ENCODE data around the gene RUNX1. TPM values are rescaled to one million over a fixed set of nuclear protein-coding genes. Genes with fewer than 3 reads are reported as not detected.

The RUNX1 gene
- total and polyA plus RNA-seq, 7 donors: 8.7 to 230 (median 30.1) TPM

DNA sequence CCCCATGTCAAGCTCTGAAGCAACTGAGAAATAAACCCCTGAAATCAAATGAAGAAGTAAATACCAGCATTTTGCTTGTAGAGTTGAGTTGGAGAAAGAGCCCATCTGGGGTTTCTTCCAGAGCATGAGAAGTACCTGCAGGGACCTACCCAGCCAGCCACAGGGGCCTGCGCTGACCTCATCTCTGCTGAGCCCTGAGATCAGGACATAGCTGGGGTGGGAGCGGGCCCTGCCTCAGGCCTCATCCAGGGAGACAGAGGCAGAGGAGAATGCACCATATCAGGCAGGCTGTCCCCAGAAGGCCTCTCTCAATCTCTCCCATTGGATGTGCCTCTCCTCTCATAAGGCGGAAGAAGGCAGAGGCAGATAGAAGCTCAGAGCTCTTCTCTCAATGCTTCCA lies 27.6 kb downstream of the RUNX1 start:
- H3K27ac ChIP-seq: no peak overlapping the region
- no peak overlapping the region for H3K4me3 ChIP-seq
- 94 to 98% (median 97%) methylated on average over 3 of the region's 3 CpGs for WGBS, 3 donors
- H3K27me3 ChIP-seq (ENCODE audit: insufficient read depth in 3 of 3, low read length in 2 of 3): no peaks in the 10 kb centered on the region
- H3K4me1 ChIP-seq: peaks cover 3% of the 10 kb centered on the region
- H3K36me3 ChIP-seq (ENCODE audit: insufficient read depth in 1 of 2, low read depth in 1 of 2): peaks cover 0 to 58% of the 10 kb centered on the region in 2 donors
- ATAC-seq (no peak), DNase-seq (no peak)
- TF ChIP-seq, protein P1, sequence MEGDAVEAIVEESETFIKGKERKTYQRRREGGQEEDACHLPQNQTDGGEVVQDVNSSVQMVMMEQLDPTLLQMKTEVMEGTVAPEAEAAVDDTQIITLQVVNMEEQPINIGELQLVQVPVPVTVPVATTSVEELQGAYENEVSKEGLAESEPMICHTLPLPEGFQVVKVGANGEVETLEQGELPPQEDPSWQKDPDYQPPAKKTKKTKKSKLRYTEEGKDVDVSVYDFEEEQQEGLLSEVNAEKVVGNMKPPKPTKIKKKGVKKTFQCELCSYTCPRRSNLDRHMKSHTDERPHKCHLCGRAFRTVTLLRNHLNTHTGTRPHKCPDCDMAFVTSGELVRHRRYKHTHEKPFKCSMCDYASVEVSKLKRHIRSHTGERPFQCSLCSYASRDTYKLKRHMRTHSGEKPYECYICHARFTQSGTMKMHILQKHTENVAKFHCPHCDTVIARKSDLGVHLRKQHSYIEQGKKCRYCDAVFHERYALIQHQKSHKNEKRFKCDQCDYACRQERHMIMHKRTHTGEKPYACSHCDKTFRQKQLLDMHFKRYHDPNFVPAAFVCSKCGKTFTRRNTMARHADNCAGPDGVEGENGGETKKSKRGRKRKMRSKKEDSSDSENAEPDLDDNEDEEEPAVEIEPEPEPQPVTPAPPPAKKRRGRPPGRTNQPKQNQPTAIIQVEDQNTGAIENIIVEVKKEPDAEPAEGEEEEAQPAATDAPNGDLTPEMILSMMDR (IDR thresholded peaks at IDR 0.05): no peak
- H3K9me3 ChIP-seq: no peaks in the 10 kb centered on the region
- intact Hi-C loops (cut with DNase I): loop anchor here in 1 of 2 donors (10.0 kb wide), 1 partner anchor 277 kb away; no protein-coding TSS in a partner anchor

GRCh38 chr21:35020902-35021301 lies 28.2 kb downstream of the RUNX1 start:
- 84 to 91% (median 89%) methylated on average over 1 of the region's 1 CpG for WGBS, 3 donors
- H3K4me3 ChIP-seq: no peak overlapping the region
- no peaks in the 10 kb centered on the region for H3K9me3 ChIP-seq
- DNase-seq (no peak), ATAC-seq (peak in 2 of 4 donors; percentile 45 to 54)
- H3K36me3 ChIP-seq (ENCODE audit: insufficient read depth in 1 of 2, low read depth in 1 of 2): peaks cover 0 to 53% of the 10 kb centered on the region in 2 donors
- TF ChIP-seq, protein P1 (IDR thresholded peaks at IDR 0.05): no peak
- no peak overlapping the region for H3K27ac ChIP-seq
- H3K4me1 ChIP-seq: no peaks in the 10 kb centered on the region
- no peaks in the 10 kb centered on the region for H3K27me3 ChIP-seq (ENCODE audit: insufficient read depth in 3 of 3, low read length in 2 of 3)
- intact Hi-C loops (cut with DNase I): loop anchor here in 1 of 2 donors (10.0 kb wide), 1 partner anchor 276 kb away; no protein-coding TSS in a partner anchor

DNA sequence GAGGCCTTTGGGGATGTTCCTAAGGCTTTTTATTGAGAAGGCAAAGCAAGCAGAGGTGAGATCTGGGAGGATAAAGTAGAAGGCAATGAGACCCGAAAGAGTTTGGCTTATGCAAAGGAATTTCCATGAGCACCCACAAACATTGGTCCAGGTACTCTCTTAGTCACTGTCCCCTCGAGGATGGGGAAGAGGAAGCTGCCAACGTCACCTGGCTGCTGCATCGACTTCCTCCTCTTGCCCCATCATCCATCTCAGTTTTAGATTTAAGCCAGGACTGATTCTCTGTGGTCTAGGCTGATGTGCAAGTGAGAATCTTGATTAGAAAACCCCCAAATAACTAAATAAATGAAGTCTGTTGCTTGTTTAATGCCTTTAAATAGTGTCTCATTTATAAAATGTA lies 28.7 kb downstream of the RUNX1 start:
- Histone ChIP-seq H3K9me3 (no peaks in the 10 kb centered on the region), H3K4me3 (no peak overlapping the region), H3K4me1 (no peaks in the 10 kb centered on the region), H3K27ac (no peak overlapping the region), H3K27me3 (ENCODE audit: insufficient read depth in 3 of 3, low read length in 2 of 3) (no peaks in the 10 kb centered on the region), H3K36me3 (ENCODE audit: insufficient read depth in 1 of 2, low read depth in 1 of 2) (peaks cover 0 to 49% of the 10 kb centered on the region in 2 donors)
- 69 to 82% (median 71%) methylated on average over 4 of the region's 4 CpGs for WGBS, 3 donors
- intact Hi-C loops (cut with DNase I): loop anchor here in 1 of 2 donors (10.0 kb wide), 1 partner anchor 276 kb away; no protein-coding TSS in a partner anchor
- DNase-seq: no peak
- ATAC-seq: no peak
- TF ChIP-seq, protein P1 (IDR thresholded peaks at IDR 0.05): no peak

DNA sequence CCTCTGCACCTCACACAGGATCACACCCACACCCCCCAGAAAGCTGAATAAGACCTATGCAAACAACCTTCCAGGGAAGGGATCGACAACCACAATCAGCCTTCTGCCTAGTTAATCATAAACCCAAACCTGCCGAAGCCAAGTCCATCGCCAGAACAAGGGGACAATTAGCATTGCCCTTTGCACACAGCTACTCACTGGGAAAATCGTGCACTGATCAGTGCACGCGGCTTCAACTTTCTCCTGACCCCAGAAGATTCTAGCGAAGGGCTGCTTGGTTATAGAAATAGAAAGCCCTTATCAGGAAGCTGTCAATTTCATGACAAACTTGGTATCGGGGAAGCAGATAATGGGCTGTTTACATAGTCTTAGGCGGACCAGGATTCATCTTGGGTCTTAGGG lies 29.5 kb downstream of the RUNX1 start:
- WGBS, 3 donors: 85 to 89% (median 88%) methylated on average over 9 of the region's 9 CpGs
- no peak for DNase-seq
- Histone ChIP-seq H3K27me3 (ENCODE audit: insufficient read depth in 3 of 3, low read length in 2 of 3) (no peaks in the 10 kb centered on the region), H3K27ac (no peak overlapping the region), H3K36me3 (ENCODE audit: insufficient read depth in 1 of 2, low read depth in 1 of 2) (peaks cover 0 to 55% of the 10 kb centered on the region in 2 donors), H3K4me1 (no peaks in the 10 kb centered on the region), H3K4me3 (no peak overlapping the region), H3K9me3 (no peaks in the 10 kb centered on the region)
- no peak for ATAC-seq
- intact Hi-C loops (cut with DNase I): loop anchor here in 1 of 2 donors (10.0 kb wide), 1 partner anchor 275 kb away; no protein-coding TSS in a partner anchor
- TF ChIP-seq, protein P1 (IDR thresholded peaks at IDR 0.05): no peak

- 79 to 81% (median 79%) methylated on average over 6 of the region's 6 CpGs for WGBS, 3 donors
- DNase-seq (no peak), ATAC-seq (no peak)
- no peaks in the 10 kb centered on the region for H3K27me3 ChIP-seq (ENCODE audit: insufficient read depth in 3 of 3, low read length in 2 of 3)
- H3K36me3 ChIP-seq (ENCODE audit: insufficient read depth in 1 of 2, low read depth in 1 of 2): peaks cover 0 to 45% of the 10 kb centered on the region in 2 donors
- no peaks in the 10 kb centered on the region for H3K4me1 ChIP-seq
- H3K4me3 ChIP-seq: no peak overlapping the region
- TF ChIP-seq, protein P1 (IDR thresholded peaks at IDR 0.05): no peak
- no peaks in the 10 kb centered on the region for H3K9me3 ChIP-seq
- intact Hi-C loops (cut with DNase I): no loop called here
- H3K27ac ChIP-seq: no peak overlapping the region
Measured at GRCh38 chr21:35017256-35017655, 31.8 kb downstream of the RUNX1 start.

All from psoas muscle (tissue), 8 donors.